GM12872 (cell line): ENCODE data around the gene RPL10L.
A peak's percentile ranks its signal among the peaks of the same experiment; 100 is the strongest.

Source experiments
- CTCF ChIP-seq: IDR thresholded peaks from 3 replicates; pipeline ENCODE4 v1.5.1; 2011; ENCODE audit warnings: low read depth, mild to moderate bottlenecking, low read length, moderate library complexity; ENCODE audit not compliant: insufficient read depth

The RPL10L gene

GRCh38 chr14:46651526-46652144 is at the start of gene RPL10L:
Gene RPL10L (minus strand): TSS chr14:46651781. CDS start chr14:46651736, 45 bp downstream.
- 0 out of 3 replicates have a peak, but pooled peaks have one; percentile 28 for TF ChIP-seq CTCF

- TF ChIP-seq CTCF: no peak
Observed at GRCh38 chr14:46691819-46692218, 40.2 kb upstream of the RPL10L start.

- no peak for TF ChIP-seq CTCF
Observed at GRCh38 chr14:46686652-46687051, 35.1 kb upstream of the RPL10L start.

GRCh38 chr14:46672128-46672527 is 20.5 kb upstream of the RPL10L start:
- no peak for TF ChIP-seq CTCF

GRCh38 chr14:46663382-46663781 is 11.8 kb upstream of the RPL10L start:
- TF ChIP-seq CTCF: no peak

- no peak for TF ChIP-seq CTCF
Observed at GRCh38 chr14:46661728-46662127, 10.1 kb upstream of the RPL10L start.

GRCh38 chr14:46653031-46653755 is 1.6 kb upstream of the RPL10L start:
- TF ChIP-seq CTCF: no peak
